OCI-LY7 (cell line): ENCODE data around the gene GIPC2. TPM values are rescaled to one million over a fixed set of nuclear protein-coding genes. Genes with fewer than 3 reads are reported as not detected.
"Not testable (repeated sequence)": the region's sequence is repeated elsewhere in the genome, so short reads cannot be mapped to it uniquely, and the experiment has no call there.

Experiments
- Bru-seq: library from RNA; stranded (reverse); fragments of 400-500 nt; gene quantifications from one replicate; lab custom pipeline; 2021; lab: Mats Ljungman, UMichigan
- BruChase-seq, 2 experiments: library from RNA; stranded (reverse); fragments of 400-500 nt; gene quantifications; one replicate each; lab custom pipeline; 2021; lab: Mats Ljungman, UMichigan
- BruUV-seq: library from RNA; stranded (reverse); fragments of 400-500 nt; replicated peaks from 2 replicates; lab custom pipeline; 2021; lab: Mats Ljungman, UMichigan
- CTCF ChIA-PET: fragments of 300-600 bp; sonication (Branson Sonifier 250); formaldehyde crosslinking; loops from one replicate; lab custom pipeline; 2022; ENCODE audit warnings: antibody characterized with exemption; ENCODE audit not compliant: unreplicated experiment; lab: Charles Lee
- POLR2A ChIA-PET: fragments of 300-600 bp; sonication (Branson Sonifier 250); formaldehyde crosslinking; loops from one replicate; lab custom pipeline; 2022; ENCODE audit warnings: antibody characterized with exemption; lab: Charles Lee
- DNase-seq: peaks from one replicate; pipeline ENCODE4 v3.0.0-alpha.2; 2015; ENCODE audit warnings: low spot score
- H2AFZ ChIP-seq: fragments of 200-600 bp; sonication (generic), shearing (Covaris generic); 2 replicates; pipeline ENCODE4 v1.6.1; 2014; ENCODE audit warnings: mild to moderate bottlenecking, antibody characterized with exemption, low read length, moderate library complexity
- H3K27ac ChIP-seq: fragments of 200-600 bp; sonication (generic); 2 replicates; pipeline ENCODE4 v1.5.1; 2014; ENCODE audit warnings: mixed run types, low read depth, mild to moderate bottlenecking, moderate library complexity, low read length, inconsistent platforms; ENCODE audit not compliant: poor library complexity, severe bottlenecking
- H3K36me3 ChIP-seq: fragments of 200-600 bp; sonication (generic); 2 replicates; pipeline ENCODE4 v1.6.1; 2014; ENCODE audit warnings: mild to moderate bottlenecking, antibody characterized with exemption, low read length, moderate library complexity, mixed read lengths; ENCODE audit not compliant: insufficient read depth
- H3K4me1 ChIP-seq: fragments of 200-600 bp; sonication (generic); 2 replicates; pipeline ENCODE4 v1.5.1; 2014; ENCODE audit warnings: mild to moderate bottlenecking, low read length; ENCODE audit not compliant: insufficient read depth, poor library complexity, severe bottlenecking
- H3K4me2 ChIP-seq: fragments of 200-600 bp; sonication (generic); 2 replicates; pipeline ENCODE4 v1.6.1; 2014; ENCODE audit warnings: mild to moderate bottlenecking, low read length
- H3K4me3 ChIP-seq: fragments of 200-600 bp; sonication (generic); 2 replicates; pipeline ENCODE4 v1.5.1; 2014; ENCODE audit warnings: mild to moderate bottlenecking, low read depth, low read length; ENCODE audit not compliant: poor library complexity, severe bottlenecking
- H3K79me2 ChIP-seq: fragments of 200-600 bp; sonication (generic); 2 replicates; pipeline ENCODE4 v1.6.1; 2016; ENCODE audit warnings: low read depth, mild to moderate bottlenecking, low read length, moderate library complexity, mixed read lengths; ENCODE audit not compliant: insufficient read depth
- H3K9me2 ChIP-seq: fragments of 200-600 bp; sonication (generic); 2 replicates; pipeline ENCODE4 v1.6.1; 2016; ENCODE audit warnings: mild to moderate bottlenecking, low read length, mixed read lengths; ENCODE audit not compliant: insufficient read depth
- H3K9me3 ChIP-seq: fragments of 200-600 bp; sonication (generic); 2 replicates; pipeline ENCODE4 v1.6.1; 2014; ENCODE audit warnings: mild to moderate bottlenecking, mixed run types, low read length, mixed read lengths
- H4K20me1 ChIP-seq: fragments of 200-600 bp; sonication (generic); 2 replicates; pipeline ENCODE4 v1.6.1; 2014; ENCODE audit warnings: mild to moderate bottlenecking, antibody characterized with exemption, low read length, moderate library complexity, mixed read lengths; ENCODE audit not compliant: insufficient read depth
- CTCF ChIP-seq: fragments of 200-600 bp; sonication (generic); conservative IDR thresholded peaks from 2 replicates; pipeline ENCODE4 v1.5.1; 2014; ENCODE audit warnings: mild to moderate bottlenecking, antibody characterized with exemption, low read length, moderate library complexity, mixed read lengths
- EZH2phosphoT487 ChIP-seq: fragments of 200-600 bp; sonication (generic); IDR thresholded peaks from 2 replicates; pipeline ENCODE4 v1.6.1; 2018; ENCODE audit warnings: low read depth, borderline replicate concordance, mild to moderate bottlenecking, mixed run types, antibody characterized with exemption, low read length, moderate library complexity, mixed read lengths
- intact Hi-C: fragments of 100-400 bp; cut with micrococcal nuclease; formaldehyde crosslinking; loops from one replicate; pipeline ENCODE4 v1.10.0; 2022; ENCODE audit not compliant: unreplicated experiment
- long read RNA-seq: library from polyadenylated mRNA; stranded (forward); transcript quantifications from one replicate; pipeline ENCODE4 v2.0.0, GENCODE V29; 2022
- total RNA-seq, 2 experiments: library from RNA; depleted of rRNA in 1 of 2; stranded (reverse); fragments of >200 nt in 1 of 2; shearing (Covaris generic) in 1 of 2; gene quantifications; 2 replicates each; pipeline ENCODE4 v1.2.3, GENCODE V29; 2014 to 2022

Gene GIPC2, protein sequence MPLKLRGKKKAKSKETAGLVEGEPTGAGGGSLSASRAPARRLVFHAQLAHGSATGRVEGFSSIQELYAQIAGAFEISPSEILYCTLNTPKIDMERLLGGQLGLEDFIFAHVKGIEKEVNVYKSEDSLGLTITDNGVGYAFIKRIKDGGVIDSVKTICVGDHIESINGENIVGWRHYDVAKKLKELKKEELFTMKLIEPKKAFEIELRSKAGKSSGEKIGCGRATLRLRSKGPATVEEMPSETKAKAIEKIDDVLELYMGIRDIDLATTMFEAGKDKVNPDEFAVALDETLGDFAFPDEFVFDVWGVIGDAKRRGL
- 0.15 TPM in 1 of 2 replicates, not detected in the other for total RNA-seq (2014; rRNA removed; shearing (Covaris generic))
- total RNA-seq (2022), result not detected in 2 replicates
- Bru-seq, nascent RNA, result percentile 12 among the genes with signal in this experiment
- percentile 9 among the genes with signal in this experiment for BruChase-seq, experiment 1, labeled RNA remaining after a 6-hour chase
- BruChase-seq, experiment 2, labeled RNA remaining after a 2-hour chase, result percentile 12 among the genes with signal in this experiment
- long read RNA-seq, partial matches to known transcripts, result 0 of 2 reads
- long read RNA-seq, other reads (novel, unspliced or antisense), result 2 of 2 reads

GRCh38 chr1:78045926-78046778, at the start of gene GIPC2:
TSS of gene GIPC2 (plus strand) at chr1:78045966. CDS start at chr1:78046095, 129 bp downstream.
- Histone ChIP-seq H3K9me2 (no peaks in the 10 kb centered on the region), H3K36me3 (no peaks in the 10 kb centered on the region), H3K79me2 (no peaks in the 10 kb centered on the region), H3K4me3 (no peak within 1 kb of the TSS), H3K4me1 (no peaks in the 10 kb centered on the region), H2AFZ (no peak within 1 kb of the TSS), H3K27ac (no peak within 1 kb of the TSS), H3K4me2 (no peak within 1 kb of the TSS), H3K9me3 (no peaks in the 10 kb centered on the region), H4K20me1 (no peaks in the 10 kb centered on the region)
- no peak for TF ChIP-seq CTCF
- TF ChIP-seq EZH2phosphoT487, result no peak
- intact Hi-C loops, result no loop called here
- ChIA-PET POLR2A (no interaction called here), CTCF (no interaction called here)
- DNase-seq, result no peak
- BruUV-seq, result no TSS peak

- CTCF ChIA-PET, result no interaction called here
- intact Hi-C loops, result no loop called here
- POLR2A ChIA-PET, result interaction anchor here (1.0 to 4.2 kb wide), 3 partner anchors 8 to 18 kb away, joined by 5 to 44 read pairs (median 8); partner anchors contain the start of genes DNAJB4 and FUBP1
- Histone ChIP-seq H3K4me1 (no peaks in the 10 kb centered on the region), H3K9me3 (no peaks in the 10 kb centered on the region), H3K4me2 (no peak overlapping the region), H3K27ac (no peak overlapping the region), H3K79me2 (peaks cover 16% of the 10 kb centered on the region; the same call in 1 of the 2 replicates), H3K4me3 (no peak overlapping the region), H3K9me2 (no peaks in the 10 kb centered on the region), H2AFZ (no peak overlapping the region), H3K36me3 (peaks cover 45% of the 10 kb centered on the region), H4K20me1 (0 out of 2 replicates have a peak, but pooled peaks cover 3% of the 10 kb centered on the region)
- DNase-seq, result no peak
- no TSS peak for BruUV-seq
- TF ChIP-seq EZH2phosphoT487 (no peak), CTCF (no peak)
These were observed 49.0 kb upstream of the GIPC2 start for GRCh38 chr1:77996734-77997133.

DNA sequence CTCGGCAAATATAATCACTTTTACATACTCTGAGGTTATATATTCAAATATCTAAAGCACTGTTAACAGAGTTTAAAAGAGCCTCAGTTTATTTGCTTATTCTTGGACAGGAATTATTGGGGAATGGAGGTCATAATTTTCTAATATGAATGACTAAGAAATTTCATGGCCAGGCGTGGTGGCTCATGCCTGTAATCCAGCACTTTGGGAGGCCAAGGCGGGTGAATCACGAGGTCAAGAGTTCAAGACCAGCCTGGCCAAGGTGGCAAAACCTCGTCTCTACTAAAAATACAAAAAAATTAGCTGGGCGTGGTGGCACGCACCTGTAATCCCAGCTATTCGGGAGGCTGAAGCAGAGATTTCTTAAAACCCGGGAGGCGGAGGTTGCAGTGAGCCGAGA, 45.2 kb upstream of the GIPC2 start:
- H3K4me2 ChIP-seq, DNase-seq, H3K4me3 ChIP-seq, H3K27ac ChIP-seq, H3K9me2 ChIP-seq, H3K9me3 ChIP-seq, CTCF ChIA-PET, BruUV-seq, H3K79me2 ChIP-seq, H4K20me1 ChIP-seq, H2AFZ ChIP-seq: not testable (repeated sequence)
- H3K36me3 ChIP-seq, result peaks cover 14% of the 10 kb centered on the region
- H3K4me1 ChIP-seq, result peaks cover 23% of the 10 kb centered on the region
- intact Hi-C loops, result loop anchor here (5.0 to 10.0 kb wide), 2 partner anchors 48 to 246 kb away; partner anchors contain the start of gene USP33
- POLR2A ChIA-PET, result interaction anchor here (1.3 to 9.8 kb wide), 3 partner anchors 14 to 20 kb away, joined by 3 to 193 read pairs (median 4); partner anchors contain the start of gene FUBP1
